Endothelial cell of umbilical vein (primary cell): ENCODE measurements around the gene GAS1. TPM values are rescaled to one million over a fixed set of nuclear protein-coding genes. Genes with fewer than 3 reads are reported as not detected.

Experiments used
- BruUV-seq: library from RNA; stranded (reverse); fragments of 400-500 nt; replicated peaks from 2 replicates; lab custom pipeline; 2021; lab: Mats Ljungman, UMichigan
- CTCF ChIA-PET: fragments of 300-600, 350-600 bp; sonication (Branson Sonifier 250); formaldehyde crosslinking; loops from one replicate; lab custom pipeline; 2021; ENCODE audit warnings: antibody characterized with exemption, inconsistent platforms; lab: Charles Lee
- POLR2A ChIA-PET: fragments of 300-600, 350-600 bp; sonication (Branson Sonifier 250); formaldehyde crosslinking; loops from one replicate; lab custom pipeline; 2021; ENCODE audit warnings: antibody characterized with exemption, inconsistent platforms; lab: Charles Lee
- DNase-seq: peaks from one replicate; pipeline ENCODE4 v3.0.0-alpha.2; 2011; ENCODE audit warnings: low read depth, low spot score
- FAIRE-seq: peaks from 2 replicates; lab custom pipeline; 2011; peaks lifted over from hg19 to GRCh38; lab: Jason Lieb, UNC
- H2AFZ ChIP-seq: 2 replicates; pipeline ENCODE4 v1.6.0; 2012; ENCODE audit warnings: low read depth, low read length, control low read depth, inconsistent platforms
- H3K27ac ChIP-seq: 2 replicates; pipeline ENCODE4 v1.5.1; 2011; ENCODE audit warnings: low read depth, mild to moderate bottlenecking, control low read depth, low read length, moderate library complexity; ENCODE audit not compliant: insufficient read depth
- H3K27me3 ChIP-seq, 2 experiments: 2 replicates each; pipeline versions ENCODE4 v1.6.0 to v1.6.1; 2011; ENCODE audit warnings: low read length in 2 of 2, mixed read lengths in 1 of 2; ENCODE audit not compliant: control insufficient read depth in 2 of 2, insufficient read depth in 2 of 2
- H3K36me3 ChIP-seq, 2 experiments: 2 replicates in 1 of 2; 3 replicates in 1 of 2; pipeline ENCODE4 v1.5.1; 2011; ENCODE audit warnings: low read length in 2 of 2, mild to moderate bottlenecking in 1 of 2, moderate library complexity in 1 of 2; ENCODE audit not compliant: control insufficient read depth in 2 of 2, insufficient read depth in 2 of 2; ENCODE audit errors: extremely low read depth in 1 of 2
- H3K4me1 ChIP-seq: 3 replicates; pipeline ENCODE4 v1.5.1; 2011; ENCODE audit warnings: mild to moderate bottlenecking, low read length; ENCODE audit not compliant: control insufficient read depth, insufficient read depth; ENCODE audit errors: extremely low read depth
- H3K4me2 ChIP-seq: 2 replicates; pipeline ENCODE4 v1.6.1; 2011; ENCODE audit warnings: low read length, control low read depth, mixed read lengths; ENCODE audit not compliant: insufficient read depth
- H3K4me3 ChIP-seq, 3 experiments: fragments of 200-600 bp in 1 of 3; sonication (generic), shearing (Covaris generic) in 1 of 3; replicated peaks in 1 of 3; 2 replicates each; pipeline ENCODE4 v1.5.1; 2011 to 2016; ENCODE audit warnings: control low read depth in 3 of 3, low read length in 3 of 3, mild to moderate bottlenecking in 2 of 3, inconsistent platforms in 1 of 3, low read depth in 1 of 3, moderate library complexity in 1 of 3; ENCODE audit not compliant: insufficient read depth in 1 of 3
- H3K79me2 ChIP-seq: 2 replicates; pipeline ENCODE4 v1.6.0; 2012; ENCODE audit warnings: low read length, inconsistent platforms; ENCODE audit not compliant: control insufficient read depth, insufficient read depth
- H3K9ac ChIP-seq: replicated peaks from 2 replicates; pipeline ENCODE3; 2011; ENCODE audit warnings: low read length, control low read depth; ENCODE audit not compliant: insufficient read depth; ENCODE audit errors: extremely low read depth
- H3K9me1 ChIP-seq: replicated peaks from 3 replicates; pipeline ENCODE4 v1.6.0; 2011; ENCODE audit warnings: mild to moderate bottlenecking, low read length; ENCODE audit not compliant: control insufficient read depth, insufficient read depth; ENCODE audit errors: extremely low read depth
- H3K9me3 ChIP-seq: replicated peaks from 2 replicates; pipeline ENCODE4 v1.5.1; 2012; ENCODE audit warnings: low read length, inconsistent platforms; ENCODE audit not compliant: control insufficient read depth, insufficient read depth
- H4K20me1 ChIP-seq: replicated peaks from 2 replicates; pipeline ENCODE3; 2011; ENCODE audit warnings: mild to moderate bottlenecking, low read length; ENCODE audit not compliant: control insufficient read depth, insufficient read depth; ENCODE audit errors: extremely low read depth
- CTCF ChIP-seq, 2 donors: IDR thresholded peaks; 1 replicate in 1 of 2; 2 replicates in 1 of 2; pipeline ENCODE4 v1.5.1; 2011; ENCODE audit warnings: low read length in 2 of 2, mild to moderate bottlenecking in 2 of 2, moderate library complexity in 2 of 2, control low read depth in 1 of 2, inconsistent platforms in 1 of 2, low read depth in 1 of 2; ENCODE audit not compliant: insufficient read depth in 1 of 2; ENCODE audit errors: extremely low read depth in 1 of 2
- EZH2 ChIP-seq: IDR thresholded peaks from 2 replicates; pipeline ENCODE4 v1.6.1; 2012; ENCODE audit warnings: borderline replicate concordance, low read depth, mild to moderate bottlenecking, moderate library complexity, low read length, inconsistent platforms; ENCODE audit not compliant: severe bottlenecking
- FOS ChIP-seq: IDR thresholded peaks from 2 replicates; pipeline ENCODE4 v1.6.1; 2011; ENCODE audit warnings: mild to moderate bottlenecking, low read length, moderate library complexity, borderline replicate concordance; ENCODE audit not compliant: insufficient read depth
- GATA2 ChIP-seq: IDR thresholded peaks from 2 replicates; pipeline ENCODE4 v1.7.0; 2011; ENCODE audit warnings: low read depth, mild to moderate bottlenecking, moderate library complexity, mixed read lengths, low read length; ENCODE audit not compliant: insufficient read length, insufficient read depth
- JUN ChIP-seq: IDR thresholded peaks from 2 replicates; pipeline ENCODE4 v1.6.1; 2011; ENCODE audit warnings: borderline replicate concordance, low read depth; ENCODE audit not compliant: insufficient read length, insufficient read depth
- MAX ChIP-seq: IDR thresholded peaks from 2 replicates; pipeline ENCODE4 v1.6.1; 2011; ENCODE audit not compliant: insufficient read depth, insufficient read length
- MYC ChIP-seq: IDR thresholded peaks from one replicate; pipeline ENCODE4 v1.6.1; 2011; ENCODE audit warnings: mild to moderate bottlenecking, low read depth, low read length
- POLR2A ChIP-seq: IDR thresholded peaks from 2 replicates; pipeline ENCODE4 v1.6.1; 2012; ENCODE audit warnings: low read depth, mild to moderate bottlenecking, control low read depth, low read length
- POLR2AphosphoS5 ChIP-seq: IDR thresholded peaks from 2 replicates; pipeline ENCODE4 v1.6.1; 2012; ENCODE audit warnings: low read depth, mild to moderate bottlenecking, control low read depth, low read length, moderate library complexity; ENCODE audit not compliant: insufficient read depth
- dilution Hi-C: fragments of 300-500 bp; cut with MboI; formaldehyde crosslinking; loops from one replicate; pipeline ENCODE4 v1.15.0; 2019; ENCODE audit warnings: low sequenced_read_pairs; ENCODE audit not compliant: extremely low pct_ligation_motif_present
- intact Hi-C: fragments of 100-400 bp; cut with micrococcal nuclease; formaldehyde crosslinking; loops from one replicate; pipeline ENCODE4 v1.10.0; 2022
- polyA plus RNA-seq, 4 experiments: library from polyadenylated mRNA; depleted of rRNA in 3 of 4; stranded (reverse) in 3 of 4; unstranded in 1 of 4; fragments of >200 nt; gene quantifications; 2 replicates each; pipeline versions ENCODE4 v1.2.1 to v1.2.3, GENCODE V29; 2011 to 2012; ENCODE audit warnings: missing spikeins in 1 of 4
- total RNA-seq: library from RNA; stranded (reverse); gene quantifications from 2 replicates; pipeline ENCODE4 v1.2.3, GENCODE V29; 2021

Gene GAS1
- total and polyA plus RNA-seq, 2 donors (not counting 3 experiments of a cell fraction or from before 2014, with no cell fraction given), result 0.06 to 0.15 TPM

- H3K4me2 ChIP-seq, result no peak overlapping the region
- H3K79me2 ChIP-seq, result no peaks in the 10 kb centered on the region
- TF ChIP-seq MYC (no peak), EZH2 (no peak), FOS (no peak), GATA2 (no peak), CTCF (IDR thresholded peaks at IDR 0.05; ENCODE audit: extremely low read depth in 1 of 2, insufficient read depth in 1 of 2, low read depth in 1 of 2, low read length in 2 of 2) (no peak), JUN (no peak), POLR2A (no peak), POLR2AphosphoS5 (no peak), MAX (no peak)
- no peaks in the 10 kb centered on the region for H3K9me1 ChIP-seq
- no peak for FAIRE-seq
- no peak overlapping the region for H3K9ac ChIP-seq
- H3K4me3 ChIP-seq, result no peak overlapping the region
- DNase-seq, result no peak
- H4K20me1 ChIP-seq, result no peaks in the 10 kb centered on the region
- intact Hi-C loops, result no loop called here
- no peak overlapping the region for H2AFZ ChIP-seq
- no peaks in the 10 kb centered on the region for H3K4me1 ChIP-seq
- no TSS peak for BruUV-seq
- no peaks in the 10 kb centered on the region for H3K9me3 ChIP-seq
- dilution Hi-C loops, result no loop called here
- H3K36me3 ChIP-seq, result no peaks in the 10 kb centered on the region
- CTCF ChIA-PET, result no interaction called here
- POLR2A ChIA-PET, result no interaction called here
- H3K27me3 ChIP-seq, result no peaks in the 10 kb centered on the region
- H3K27ac ChIP-seq, result no peak overlapping the region
Measured at GRCh38 chr9:86921151-86921923, 26.0 kb downstream of the GAS1 start.
